HG03097 (cell line): Measurements from ENCODE around the gene KLF14.
"Not testable (repeated sequence)": the region's sequence is repeated elsewhere in the genome, so short reads cannot be mapped to it uniquely, and the experiment has no call there.

Experiments used
- ATAC-seq: cut with Tn5 transposase; IDR thresholded peaks from one replicate; pipeline ENCODE4 v1.9.1; 2021; ENCODE audit not compliant: unreplicated experiment, low FRiP score

KLF14 gene

GRCh38 chr7:130721486-130722277 is 12.3 kb downstream of the KLF14 start:
- no peak for ATAC-seq

GRCh38 chr7:130719541-130719940 is 14.5 kb downstream of the KLF14 start:
- ATAC-seq = no peak

DNA sequence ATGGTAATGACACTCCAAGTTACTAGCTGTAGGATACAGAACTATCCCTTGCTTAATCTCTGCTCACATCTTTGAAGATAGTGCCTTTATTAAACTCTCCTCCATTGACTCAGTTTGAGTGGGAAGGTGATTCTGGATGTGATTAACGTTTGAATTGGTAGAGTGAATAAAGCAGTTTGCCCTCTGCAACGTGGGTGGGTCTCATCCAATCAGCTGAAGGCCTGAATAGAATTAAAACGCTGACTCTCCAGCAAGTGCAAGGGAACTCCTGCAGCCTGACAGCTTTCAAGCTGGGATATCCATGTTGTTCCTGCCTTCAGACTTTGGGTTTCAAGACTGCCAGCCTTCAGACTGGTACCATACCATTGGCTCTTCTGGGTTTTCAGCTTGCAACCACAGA is 21.6 kb downstream of the KLF14 start:
- no peak for ATAC-seq

DNA sequence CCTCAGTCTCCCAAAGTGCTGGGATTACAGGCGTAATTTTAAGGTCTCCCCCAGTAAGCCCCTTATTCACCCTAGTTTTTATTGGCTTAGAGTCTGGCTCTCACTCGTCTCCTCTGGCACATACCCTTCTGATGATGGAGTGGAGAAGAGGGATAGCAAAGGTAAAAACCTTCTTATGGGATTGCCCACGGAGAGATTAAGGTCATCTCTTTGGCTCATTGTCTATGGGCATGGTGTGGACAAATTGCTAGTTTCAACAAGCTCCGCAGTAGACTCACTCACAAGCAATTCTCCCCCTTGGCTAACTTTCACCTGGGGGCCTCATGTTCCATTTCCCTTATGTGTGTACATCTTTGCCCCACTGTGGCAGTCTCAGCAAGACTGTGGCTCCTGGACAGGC is 25.2 kb downstream of the KLF14 start:
- ATAC-seq = no peak

DNA sequence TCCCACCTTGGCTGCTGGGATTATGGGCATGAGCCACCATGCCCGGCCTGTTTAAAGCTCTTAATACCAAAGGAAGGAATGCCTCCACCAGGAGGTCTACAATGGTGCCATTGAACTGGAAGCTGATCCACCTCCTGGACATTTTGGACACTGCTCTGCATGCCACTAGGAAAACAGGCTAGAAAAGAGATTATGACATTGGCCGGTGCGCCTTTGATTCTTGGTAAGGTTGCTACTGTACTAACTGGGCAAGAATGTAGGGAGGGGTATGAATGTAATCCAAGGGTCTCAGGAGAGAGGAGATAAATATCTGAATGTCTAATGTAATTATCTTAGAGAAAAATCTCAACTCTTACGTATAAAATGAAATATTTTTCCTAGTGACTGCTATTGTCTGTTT is 26.0 kb downstream of the KLF14 start:
- no peak for ATAC-seq

DNA sequence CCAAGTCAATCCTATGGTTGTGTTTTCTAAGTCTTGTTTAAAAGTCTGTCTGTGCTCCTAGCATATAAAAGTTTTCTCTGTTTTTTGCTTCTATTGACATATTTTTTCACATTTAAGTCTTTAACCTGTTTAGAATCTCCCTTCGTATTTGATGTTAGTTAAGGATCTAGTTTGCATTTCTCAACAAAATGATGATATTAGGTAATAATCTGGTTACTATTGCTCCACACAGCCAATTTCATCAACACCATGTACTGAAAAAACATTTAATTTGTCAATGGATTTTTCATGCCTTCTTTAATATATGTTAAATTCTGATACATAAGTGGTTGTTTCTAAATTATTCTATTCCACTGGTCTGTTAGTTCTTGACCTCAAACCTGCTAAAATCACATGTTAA is 30.2 kb downstream of the KLF14 start:
- no peak for ATAC-seq

DNA sequence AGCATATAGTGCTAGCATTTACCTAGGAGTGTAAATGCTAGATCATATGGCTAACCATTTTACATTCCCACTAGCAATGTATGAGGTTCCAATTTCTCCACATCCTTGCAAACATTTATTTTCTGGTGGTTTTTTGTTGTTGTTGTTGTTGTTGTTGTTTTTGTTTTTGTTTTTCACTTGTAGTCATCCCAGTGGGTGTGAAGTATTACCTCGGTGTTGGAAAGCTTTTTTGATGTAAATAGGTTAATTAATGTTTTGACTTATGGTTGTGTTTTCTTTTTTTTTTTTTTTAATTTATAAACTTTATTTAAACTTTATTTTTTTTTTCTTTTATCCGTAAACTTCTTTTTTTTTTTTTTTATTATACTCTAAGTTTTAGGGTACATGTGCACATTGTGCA is 32.4 kb downstream of the KLF14 start:
- no peak for ATAC-seq

GRCh38 chr7:130700760-130701159 is 33.2 kb downstream of the KLF14 start:
- ATAC-seq = no peak

GRCh38 chr7:130699686-130700085 is 34.3 kb downstream of the KLF14 start:
- no peak for ATAC-seq

GRCh38 chr7:130697820-130698219 is 36.2 kb downstream of the KLF14 start:
- no peak for ATAC-seq

DNA sequence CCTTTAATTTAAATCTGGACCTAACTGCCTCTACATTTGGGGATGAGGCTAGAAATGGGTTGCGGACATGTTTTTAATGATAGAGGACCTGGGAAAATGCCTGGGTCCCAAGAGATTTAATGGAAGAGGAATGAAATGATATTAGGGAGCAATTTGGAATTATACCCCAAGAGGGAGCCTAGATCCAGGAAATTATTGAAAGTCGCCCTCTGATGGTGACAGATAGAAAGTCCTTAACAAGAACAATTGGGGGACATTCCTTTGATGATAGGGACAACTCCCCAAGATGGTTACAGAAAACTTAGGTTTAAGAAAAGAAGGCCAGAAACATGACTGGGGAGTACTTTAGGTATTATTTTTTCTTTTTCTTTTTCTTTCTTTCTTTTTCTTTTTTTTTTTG is 38.2 kb downstream of the KLF14 start:
- ATAC-seq = no peak

GRCh38 chr7:130692396-130692795 is 41.6 kb downstream of the KLF14 start:
- ATAC-seq = not testable (repeated sequence)

GRCh38 chr7:130689683-130690082 is 44.3 kb downstream of the KLF14 start:
- no peak for ATAC-seq

DNA sequence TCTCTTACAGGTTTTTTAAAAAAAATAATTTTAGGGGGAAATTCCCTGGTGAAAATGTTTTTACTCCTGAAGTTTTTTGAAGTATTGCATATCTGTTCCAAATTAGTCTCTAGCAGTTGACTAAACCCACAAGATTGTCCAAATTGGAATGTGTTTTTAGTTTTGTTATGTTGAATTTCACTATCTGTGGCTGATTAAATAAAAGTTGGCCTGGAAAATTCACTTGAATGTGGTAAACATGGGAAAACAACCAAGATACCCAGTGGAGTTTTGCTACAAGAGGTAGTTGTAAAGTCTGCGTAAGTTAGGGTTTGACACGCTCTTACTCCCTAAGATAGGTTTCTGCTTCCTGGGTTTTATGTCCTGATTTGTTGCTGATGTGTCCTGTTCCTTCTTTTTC is 51.0 kb downstream of the KLF14 start:
- no peak for ATAC-seq
